OCI-LY3 (cell line): Measurements from ENCODE around the gene PHTF2.

ENCODE experiments used
- EZH2phosphoT487 ChIP-seq: fragments of 200-600 bp; shearing (Covaris generic); IDR thresholded peaks from 2 replicates; pipeline ENCODE4 v1.6.1; 2018; ENCODE audit warnings: antibody characterized with exemption, mixed run types, low read depth
- TF ChIP-seq, protein P1 (sequence below): fragments of 200-600, 300-600 bp; sonication (generic); IDR thresholded peaks from 2 replicates; pipeline ENCODE4 v1.5.1; 2014; ENCODE audit warnings: antibody characterized with exemption, low read length, low read depth

DNA sequence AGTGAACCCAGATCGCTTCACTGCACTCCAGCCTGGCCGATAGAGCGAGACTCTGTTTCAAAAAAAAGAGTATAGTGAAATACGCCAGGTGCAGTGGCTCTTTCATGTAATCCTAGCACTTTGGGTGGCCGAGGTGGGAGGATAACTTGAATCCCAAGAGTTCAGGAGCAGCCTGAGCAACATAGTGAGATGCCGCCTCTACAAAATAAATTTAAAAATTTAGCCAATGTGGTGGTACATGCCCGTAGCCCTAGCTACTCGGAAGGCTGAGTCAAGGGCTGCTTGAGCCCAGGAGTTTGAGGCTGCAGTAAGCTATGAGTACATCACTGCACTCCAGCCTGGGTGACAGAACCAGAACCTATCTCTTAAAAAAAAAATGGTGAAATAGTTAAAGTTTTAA, 28.3 kb upstream of the PHTF2 start:
- TF ChIP-seq, protein P1, sequence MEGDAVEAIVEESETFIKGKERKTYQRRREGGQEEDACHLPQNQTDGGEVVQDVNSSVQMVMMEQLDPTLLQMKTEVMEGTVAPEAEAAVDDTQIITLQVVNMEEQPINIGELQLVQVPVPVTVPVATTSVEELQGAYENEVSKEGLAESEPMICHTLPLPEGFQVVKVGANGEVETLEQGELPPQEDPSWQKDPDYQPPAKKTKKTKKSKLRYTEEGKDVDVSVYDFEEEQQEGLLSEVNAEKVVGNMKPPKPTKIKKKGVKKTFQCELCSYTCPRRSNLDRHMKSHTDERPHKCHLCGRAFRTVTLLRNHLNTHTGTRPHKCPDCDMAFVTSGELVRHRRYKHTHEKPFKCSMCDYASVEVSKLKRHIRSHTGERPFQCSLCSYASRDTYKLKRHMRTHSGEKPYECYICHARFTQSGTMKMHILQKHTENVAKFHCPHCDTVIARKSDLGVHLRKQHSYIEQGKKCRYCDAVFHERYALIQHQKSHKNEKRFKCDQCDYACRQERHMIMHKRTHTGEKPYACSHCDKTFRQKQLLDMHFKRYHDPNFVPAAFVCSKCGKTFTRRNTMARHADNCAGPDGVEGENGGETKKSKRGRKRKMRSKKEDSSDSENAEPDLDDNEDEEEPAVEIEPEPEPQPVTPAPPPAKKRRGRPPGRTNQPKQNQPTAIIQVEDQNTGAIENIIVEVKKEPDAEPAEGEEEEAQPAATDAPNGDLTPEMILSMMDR = no peak
- no peak for TF ChIP-seq EZH2phosphoT487
